Liver (tissue), 3 donors: ENCODE results near the gene USP40.

ENCODE experiments used
- CTCF ChIP-seq: fragments of 150-350 bp; IDR thresholded peaks from 2 replicates; pipeline ENCODE4 v1.5.1; 2017; ENCODE audit warnings: improper control_type of control experiment, low read depth, low read length; ENCODE audit not compliant: missing input control
- EGR1 ChIP-seq, 2 donors: IDR thresholded peaks; 2 replicates each; pipeline ENCODE4 v1.6.1; 2016 to 2018; ENCODE audit warnings: antibody characterized with exemption in 2 of 2, low read depth in 2 of 2
- GABPA ChIP-seq, 2 donors: IDR thresholded peaks in 1 of 2; conservative IDR thresholded peaks in 1 of 2; 2 replicates each; pipeline ENCODE4 v1.6.1; 2016; ENCODE audit warnings: antibody characterized with exemption in 2 of 2, mild to moderate bottlenecking in 1 of 2, moderate library complexity in 1 of 2
- REST ChIP-seq: IDR thresholded peaks from 2 replicates; pipeline ENCODE4 v1.6.1; 2016; ENCODE audit warnings: antibody characterized with exemption, mild to moderate bottlenecking
- TF ChIP-seq, protein P1 (sequence below): IDR thresholded peaks from 2 replicates; pipeline ENCODE4 v1.6.1; 2016; ENCODE audit warnings: antibody characterized with exemption
- TF ChIP-seq, protein P2 (sequence below): IDR thresholded peaks from 2 replicates; pipeline ENCODE4 v1.6.1; 2016; ENCODE audit warnings: antibody characterized with exemption
- donor health status: healthy.
- donor health status: healthy.

- TF ChIP-seq EGR1 (IDR thresholded peaks at IDR 0.05; ENCODE audit: low read depth in 2 of 2) (no peak), CTCF (no peak), REST (no peak), GABPA (IDR thresholded peaks at IDR 0.05 in 1 of 2, conservative IDR thresholded peaks at IDR 0.05 in 1 of 2) (no peak)
- TF ChIP-seq, protein P1, sequence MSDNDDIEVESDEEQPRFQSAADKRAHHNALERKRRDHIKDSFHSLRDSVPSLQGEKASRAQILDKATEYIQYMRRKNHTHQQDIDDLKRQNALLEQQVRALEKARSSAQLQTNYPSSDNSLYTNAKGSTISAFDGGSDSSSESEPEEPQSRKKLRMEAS = no peak
- TF ChIP-seq, protein P2, sequence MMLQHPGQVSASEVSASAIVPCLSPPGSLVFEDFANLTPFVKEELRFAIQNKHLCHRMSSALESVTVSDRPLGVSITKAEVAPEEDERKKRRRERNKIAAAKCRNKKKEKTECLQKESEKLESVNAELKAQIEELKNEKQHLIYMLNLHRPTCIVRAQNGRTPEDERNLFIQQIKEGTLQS = no peak
Observed at GRCh38 chr2:233466991-233467603, 99.5 kb downstream of the USP40 start.
